Measurements from ENCODE around the gene NKX2-8.
A peak's percentile ranks its signal among the peaks of the same experiment; 100 is the strongest.

GRCh38 chr14:36556811-36557433 lies 25.5 kb downstream of the NKX2-8 start:
- peak; percentile 67 to 75 (median 72) for TF ChIP-seq CTCF (optimal IDR thresholded peaks at IDR 0.05 in 1 of 3, IDR thresholded peaks at IDR 0.05 in 1 of 3, conservative IDR thresholded peaks at IDR 0.05 in 1 of 3; ENCODE audit: extremely low read depth in 1 of 3, insufficient read depth in 2 of 3, low read length in 3 of 3)
- TF ChIP-seq EZH2 (IDR thresholded peaks at IDR 0.05; ENCODE audit: low read length), result no peak

Data from keratinocyte (primary cell).